Measurements from ENCODE around the gene ATP8A1.

ATP8A1 gene

DNA sequence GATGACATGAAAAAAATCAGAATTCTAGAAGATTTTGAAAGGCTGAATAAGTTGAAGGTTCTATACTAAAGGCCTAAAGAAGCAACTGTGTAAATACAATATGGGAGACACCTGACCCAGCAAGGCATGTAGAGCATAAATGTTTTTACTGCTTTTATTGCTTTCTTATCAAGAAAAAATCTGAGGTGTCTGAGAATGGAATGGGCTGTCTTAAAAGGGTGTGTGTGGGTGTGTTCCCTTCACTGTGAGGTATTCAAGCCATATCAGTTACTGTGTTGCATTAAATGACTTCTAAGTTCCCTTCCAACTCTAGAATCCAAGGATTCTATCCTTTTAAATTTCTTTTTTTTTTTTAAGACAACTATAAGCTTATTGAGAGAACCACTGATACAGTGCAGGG lies 15.7 kb downstream of the ATP8A1 start:
- DNase-seq (ENCODE audit: low spot score in 2 of 2) (no peak), ATAC-seq (no peak)
- peaks cover 80% of the 10 kb centered on the region for H3K4me1 Mint-ChIP-seq
- peak overlapping the region; percentile 81 for H3K27ac Mint-ChIP-seq
- H3K4me3 Mint-ChIP-seq = peak overlapping the region; percentile 56
- no peaks in the 10 kb centered on the region for H3K9me3 Mint-ChIP-seq
- H3K36me3 Mint-ChIP-seq = peaks cover 6% of the 10 kb centered on the region

DNA sequence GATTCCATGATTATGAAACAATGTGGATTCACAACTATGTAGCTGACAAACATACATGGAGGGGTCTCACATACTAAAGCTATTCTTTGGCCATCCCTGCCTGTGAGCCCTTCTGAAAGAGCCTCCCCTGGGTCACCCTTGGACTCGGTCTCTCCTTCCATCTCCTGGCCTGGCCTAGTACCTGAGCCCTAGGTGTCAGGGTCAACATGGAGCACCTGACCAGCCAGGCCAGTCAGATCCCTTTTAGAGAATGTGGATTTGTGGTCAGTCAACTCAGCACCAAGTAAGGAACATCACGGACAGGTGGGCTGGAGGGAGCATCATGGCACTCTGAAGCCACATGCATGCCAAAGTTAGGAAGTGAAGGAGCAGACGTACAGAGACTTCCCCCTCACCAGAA lies 16.3 kb downstream of the ATP8A1 start:
- Mint-ChIP-seq H3K4me3 (peak overlapping the region; percentile 56), H3K4me1 (peaks cover 80% of the 10 kb centered on the region)

GRCh38 chr4:42638993-42639392 lies 17.9 kb downstream of the ATP8A1 start:
- H3K4me1 Mint-ChIP-seq = peaks cover 72% of the 10 kb centered on the region
- peak; percentile 81 for ATAC-seq
- H3K4me3 Mint-ChIP-seq = peak overlapping the region; percentile 53
- peak overlapping the region; percentile 84 for H3K27ac Mint-ChIP-seq
- peaks cover 6% of the 10 kb centered on the region for H3K36me3 Mint-ChIP-seq
- peak in 1 of 2 donors; percentile 79 for DNase-seq (ENCODE audit: low spot score in 2 of 2)
- no peaks in the 10 kb centered on the region for H3K9me3 Mint-ChIP-seq

More for the DNA sequence above, 16.3 kb downstream of the ATP8A1 start:
- Mint-ChIP-seq H3K27ac (peak overlapping the region; percentile 81), H3K9me3 (no peaks in the 10 kb centered on the region), H3K36me3 (peaks cover 6% of the 10 kb centered on the region)
- no peak for ATAC-seq
- no peak for DNase-seq (ENCODE audit: low spot score in 2 of 2)

- ATAC-seq = no peak
- peak overlapping the region; percentile 84 for H3K27ac Mint-ChIP-seq
- peaks cover 6% of the 10 kb centered on the region for H3K36me3 Mint-ChIP-seq
- H3K4me3 Mint-ChIP-seq = peak overlapping the region; percentile 53
- DNase-seq (ENCODE audit: low spot score in 2 of 2) = no peak
- peaks cover 73% of the 10 kb centered on the region for H3K4me1 Mint-ChIP-seq
- no peaks in the 10 kb centered on the region for H3K9me3 Mint-ChIP-seq
These were observed 18.6 kb downstream of the ATP8A1 start for GRCh38 chr4:42638321-42638720.

GRCh38 chr4:42637867-42638266 lies 19.0 kb downstream of the ATP8A1 start:
- DNase-seq (ENCODE audit: low spot score in 2 of 2) = no peak
- Mint-ChIP-seq H3K4me1 (peaks cover 74% of the 10 kb centered on the region), H3K27ac (no peak overlapping the region), H3K36me3 (peaks cover 6% of the 10 kb centered on the region), H3K9me3 (no peaks in the 10 kb centered on the region), H3K4me3 (no peak overlapping the region)
- no peak for ATAC-seq

- Mint-ChIP-seq H3K9me3 (no peaks in the 10 kb centered on the region), H3K4me1 (peaks cover 70% of the 10 kb centered on the region), H3K4me3 (no peak overlapping the region), H3K36me3 (peaks cover 6% of the 10 kb centered on the region), H3K27ac (peak overlapping the region; percentile 27)
- DNase-seq (ENCODE audit: low spot score in 2 of 2) (no peak), ATAC-seq (no peak)
These were observed 19.8 kb downstream of the ATP8A1 start for GRCh38 chr4:42637104-42637503.

GRCh38 chr4:42636645-42636949 lies 20.3 kb downstream of the ATP8A1 start:
- Mint-ChIP-seq H3K27ac (no peak overlapping the region), H3K36me3 (peaks cover 6% of the 10 kb centered on the region), H3K4me1 (peaks cover 70% of the 10 kb centered on the region), H3K9me3 (no peaks in the 10 kb centered on the region), H3K4me3 (no peak overlapping the region)
- ATAC-seq (no peak), DNase-seq (ENCODE audit: low spot score in 2 of 2) (no peak)

DNA sequence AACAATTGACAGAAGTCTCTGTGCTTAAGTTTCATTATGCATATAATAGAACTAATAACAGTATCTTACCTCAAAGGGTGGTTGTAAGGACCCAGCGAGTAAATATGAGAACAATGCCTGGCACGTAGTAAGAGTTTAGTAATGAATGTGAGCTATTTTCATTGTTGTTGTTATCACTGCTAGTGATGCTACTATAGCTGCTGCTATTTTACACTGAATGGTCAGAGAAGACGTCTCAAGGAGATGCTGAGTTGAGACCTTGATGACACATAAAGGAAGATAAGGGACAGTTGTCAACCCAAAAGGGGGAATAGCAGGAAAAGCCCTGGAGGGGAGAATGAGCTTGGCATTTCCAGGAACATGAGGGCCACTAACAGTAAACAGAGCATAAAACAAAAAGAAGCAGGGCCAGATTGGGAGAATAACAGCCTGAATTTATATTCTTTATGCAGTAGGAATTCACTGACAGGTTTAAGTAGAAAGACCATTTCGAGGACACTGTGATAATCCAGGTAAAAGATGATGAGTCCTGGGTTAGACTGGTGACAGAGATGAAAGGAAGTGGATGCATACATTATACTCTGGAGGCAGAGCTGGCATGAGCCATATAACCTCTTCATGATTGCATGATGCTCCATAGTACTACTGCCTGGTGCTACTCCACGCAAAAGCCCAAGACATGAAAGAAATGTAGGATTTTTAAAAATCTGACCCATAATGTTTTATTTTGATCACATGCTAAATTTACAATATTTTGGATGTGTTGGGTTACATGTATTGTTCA lies 23.1 kb downstream of the ATP8A1 start:
- DNase-seq (ENCODE audit: low spot score in 2 of 2) (peak in 1 of 2 donors; percentile 60), ATAC-seq (peak; percentile 97)
- peak overlapping the region; percentile 37 for H3K4me3 Mint-ChIP-seq
- H3K9me3 Mint-ChIP-seq = no peaks in the 10 kb centered on the region
- peaks cover 2% of the 10 kb centered on the region for H3K36me3 Mint-ChIP-seq
- peak overlapping the region; percentile 90 for H3K27ac Mint-ChIP-seq
- H3K4me1 Mint-ChIP-seq = peaks cover 64% of the 10 kb centered on the region

GRCh38 chr4:42632653-42633382 lies 24.1 kb downstream of the ATP8A1 start:
- Mint-ChIP-seq H3K4me3 (peak overlapping the region; percentile 37), H3K4me1 (peaks cover 67% of the 10 kb centered on the region), H3K27ac (peak overlapping the region; percentile 90), H3K36me3 (peaks cover 4% of the 10 kb centered on the region), H3K9me3 (no peaks in the 10 kb centered on the region)
- ATAC-seq = peak; percentile 25
- no peak for DNase-seq (ENCODE audit: low spot score in 2 of 2)

GRCh38 chr4:42630908-42631307 lies 26.0 kb downstream of the ATP8A1 start:
- ATAC-seq (no peak), DNase-seq (ENCODE audit: low spot score in 2 of 2) (no peak)
- Mint-ChIP-seq H3K36me3 (peaks cover 19% of the 10 kb centered on the region), H3K27ac (peak overlapping the region; percentile 13), H3K4me3 (no peak overlapping the region), H3K4me1 (peaks cover 67% of the 10 kb centered on the region), H3K9me3 (no peaks in the 10 kb centered on the region)

DNA sequence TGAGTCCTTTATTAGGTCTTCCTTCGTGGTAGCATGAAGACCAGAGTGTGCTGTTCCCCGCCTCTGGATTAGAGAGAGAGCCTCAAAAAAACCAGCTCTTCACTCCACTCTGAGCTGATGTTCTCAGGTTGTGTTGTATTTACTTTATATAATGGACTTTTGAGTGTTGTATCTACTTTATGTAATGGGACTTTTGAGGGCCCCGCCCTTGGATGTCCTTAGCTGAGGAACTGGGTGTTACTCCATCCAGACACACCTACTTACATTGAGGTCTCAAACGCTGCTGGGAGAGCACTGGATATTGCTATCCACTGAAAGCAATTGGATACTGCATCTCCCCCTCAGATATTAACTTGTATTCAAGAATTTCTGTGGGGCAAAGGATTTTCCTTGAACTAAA lies 28.2 kb downstream of the ATP8A1 start:
- Mint-ChIP-seq H3K4me1 (peaks cover 59% of the 10 kb centered on the region), H3K36me3 (peaks cover 40% of the 10 kb centered on the region), H3K4me3 (peak overlapping the region; percentile 50), H3K9me3 (no peaks in the 10 kb centered on the region), H3K27ac (peak overlapping the region; percentile 80)
- DNase-seq (ENCODE audit: low spot score in 2 of 2) (no peak), ATAC-seq (no peak)

- H3K4me3 Mint-ChIP-seq = peak overlapping the region; percentile 50
- H3K9me3 Mint-ChIP-seq = no peaks in the 10 kb centered on the region
- peak overlapping the region; percentile 80 for H3K27ac Mint-ChIP-seq
- peak; percentile 18 to 72 for DNase-seq (ENCODE audit: low spot score in 2 of 2)
- H3K4me1 Mint-ChIP-seq = peaks cover 52% of the 10 kb centered on the region
- peaks cover 47% of the 10 kb centered on the region for H3K36me3 Mint-ChIP-seq
- peak; percentile 95 for ATAC-seq
These were observed 28.8 kb downstream of the ATP8A1 start for GRCh38 chr4:42627885-42628646.

DNA sequence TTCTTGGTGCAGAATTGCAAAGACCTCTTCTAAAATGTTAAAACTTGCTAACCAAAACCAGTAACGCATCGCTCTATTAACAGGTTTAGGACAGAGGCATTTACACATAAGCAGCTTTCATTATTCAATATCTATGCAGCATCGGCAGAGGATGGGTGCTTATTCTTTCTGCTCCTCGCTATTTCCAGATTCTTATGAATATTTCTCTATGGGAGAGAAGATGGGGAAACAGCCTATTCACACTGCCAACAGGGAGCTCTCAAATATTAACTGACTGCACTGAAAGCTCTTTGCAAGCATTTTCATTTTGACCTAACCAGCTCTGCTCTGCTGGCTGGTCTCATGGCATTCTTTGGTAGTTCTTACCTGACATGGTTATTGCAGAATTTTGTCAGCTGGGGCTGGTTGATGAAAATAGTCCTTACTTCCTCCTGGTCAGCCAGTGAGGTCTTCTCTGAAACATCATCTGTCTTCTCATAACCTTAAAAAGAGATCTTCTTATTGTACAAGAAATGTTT lies 30.2 kb downstream of the ATP8A1 start:
- peak overlapping the region; percentile 50 for H3K4me3 Mint-ChIP-seq
- peaks cover 61% of the 10 kb centered on the region for H3K36me3 Mint-ChIP-seq
- H3K9me3 Mint-ChIP-seq = no peaks in the 10 kb centered on the region
- DNase-seq (ENCODE audit: low spot score in 2 of 2) = no peak
- peaks cover 48% of the 10 kb centered on the region for H3K4me1 Mint-ChIP-seq
- H3K27ac Mint-ChIP-seq = peak overlapping the region; percentile 80
- ATAC-seq = no peak

GRCh38 chr4:42625329-42625728 lies 31.6 kb downstream of the ATP8A1 start:
- Mint-ChIP-seq H3K4me3 (no peak overlapping the region), H3K9me3 (no peaks in the 10 kb centered on the region), H3K4me1 (peaks cover 42% of the 10 kb centered on the region), H3K27ac (no peak overlapping the region), H3K36me3 (peaks cover 68% of the 10 kb centered on the region)
- DNase-seq (ENCODE audit: low spot score in 2 of 2) = no peak
- no peak for ATAC-seq

- Mint-ChIP-seq H3K4me3 (no peak overlapping the region), H3K4me1 (peaks cover 42% of the 10 kb centered on the region), H3K36me3 (peaks cover 75% of the 10 kb centered on the region), H3K9me3 (no peaks in the 10 kb centered on the region), H3K27ac (no peak overlapping the region)
- DNase-seq (ENCODE audit: low spot score in 2 of 2) (no peak), ATAC-seq (no peak)
These were observed 32.4 kb downstream of the ATP8A1 start for GRCh38 chr4:42624551-42624950.
